MM.1S (cell line): ENCODE data around the gene PROC.

Source experiments
- DNase-seq: peaks from one replicate; pipeline ENCODE4 v3.0.0-alpha.2; 2015
- H2AFZ ChIP-seq: fragments of 300-600 bp; sonication (generic); 2 replicates; pipeline ENCODE4 v1.6.0; 2016; ENCODE audit warnings: antibody characterized with exemption, low read length
- H3F3A ChIP-seq: fragments of 300-600 bp; sonication (generic); 2 replicates; pipeline ENCODE4 v1.6.1; 2016; ENCODE audit warnings: mild to moderate bottlenecking, antibody characterized with exemption, low read length, moderate library complexity, mixed read lengths; ENCODE audit not compliant: insufficient read depth
- H3K27ac ChIP-seq: fragments of 300-600 bp; sonication (generic); 2 replicates; pipeline ENCODE4 v1.5.1; 2016; ENCODE audit warnings: mild to moderate bottlenecking, low read length
- H3K27me3 ChIP-seq: fragments of 300-600 bp; sonication (generic); replicated peaks from 2 replicates; pipeline ENCODE4 v1.6.0; 2016; ENCODE audit warnings: low read length; ENCODE audit not compliant: insufficient read depth
- H3K36me3 ChIP-seq: fragments of 300-600 bp; sonication (generic); replicated peaks from 2 replicates; pipeline ENCODE4 v1.6.1; 2016; ENCODE audit warnings: mild to moderate bottlenecking, low read length, mixed read lengths; ENCODE audit not compliant: insufficient read depth
- H3K4me1 ChIP-seq: fragments of 300-600 bp; sonication (generic); 2 replicates; pipeline ENCODE4 v1.6.1; 2016; ENCODE audit warnings: low read length, mixed read lengths
- H3K4me2 ChIP-seq: fragments of 300-600 bp; sonication (generic); 2 replicates; pipeline ENCODE4 v1.6.0; 2016; ENCODE audit warnings: low read depth, low read length
- H3K4me3 ChIP-seq: fragments of 300-600 bp; sonication (generic); 2 replicates; pipeline ENCODE4 v1.5.1; 2016; ENCODE audit warnings: low read length, mixed read lengths
- H3K79me2 ChIP-seq: fragments of 300-600 bp; sonication (generic); 2 replicates; pipeline ENCODE4 v1.6.1; 2016; ENCODE audit warnings: mixed run types, low read length, mixed read lengths
- H3K9ac ChIP-seq: fragments of 300-600 bp; sonication (generic); 2 replicates; pipeline ENCODE4 v1.6.1; 2016; ENCODE audit warnings: low read length, mixed read lengths
- H3K9me2 ChIP-seq: fragments of 300-600 bp; sonication (generic); replicated peaks from 2 replicates; pipeline ENCODE4 v1.6.1; 2016; ENCODE audit warnings: mild to moderate bottlenecking, low read length, mixed read lengths; ENCODE audit not compliant: insufficient read depth
- H3K9me3 ChIP-seq: fragments of 300-600 bp; sonication (generic); replicated peaks from 2 replicates; pipeline ENCODE4 v1.6.1; 2016; ENCODE audit warnings: mild to moderate bottlenecking, low read length, mixed read lengths; ENCODE audit not compliant: insufficient read depth
- H4K20me1 ChIP-seq: fragments of 300-600 bp; sonication (generic); 2 replicates; pipeline ENCODE4 v1.6.1; 2016; ENCODE audit warnings: mild to moderate bottlenecking, low read length, moderate library complexity, mixed read lengths; ENCODE audit not compliant: insufficient read depth
- CTCF ChIP-seq: fragments of 300-600 bp; sonication (generic); IDR thresholded peaks from 2 replicates; pipeline ENCODE4 v1.5.1; 2016; ENCODE audit warnings: antibody characterized with exemption, low read length, mixed read lengths
- EZH2 ChIP-seq: fragments of 300-600 bp; sonication (generic); optimal IDR thresholded peaks from 2 replicates; pipeline ENCODE3; 2017; ENCODE audit warnings: low read depth, mild to moderate bottlenecking, antibody characterized with exemption, low read length, mixed read lengths
- EZH2phosphoT487 ChIP-seq: fragments of 300-600 bp; sonication (generic); IDR thresholded peaks from 2 replicates; pipeline ENCODE4 v1.6.1; 2018; ENCODE audit warnings: antibody characterized with exemption, low read length

PROC gene

GRCh38 chr2:127428057-127428814, 10.0 kb downstream of the PROC start:
- Histone ChIP-seq H3K4me3 (no peak overlapping the region), H3K27ac (no peak overlapping the region), H2AFZ (no peak overlapping the region), H3K27me3 (peaks cover 5% of the 10 kb centered on the region; the same call in 1 of the 2 replicates), H3K36me3 (no peaks in the 10 kb centered on the region), H3F3A (no peaks in the 10 kb centered on the region), H3K9me2 (no peaks in the 10 kb centered on the region), H3K4me1 (no peaks in the 10 kb centered on the region), H3K4me2 (no peak overlapping the region), H3K9ac (no peak overlapping the region), H4K20me1 (no peaks in the 10 kb centered on the region), H3K9me3 (no peaks in the 10 kb centered on the region), H3K79me2 (no peaks in the 10 kb centered on the region)
- TF ChIP-seq EZH2phosphoT487 = no peak
- no peak for TF ChIP-seq EZH2
- TF ChIP-seq CTCF = no peak
- DNase-seq = no peak

- Histone ChIP-seq H2AFZ (no peak overlapping the region), H3K27me3 (peaks cover 2% of the 10 kb centered on the region; the same call in 1 of the 2 replicates), H3K4me2 (no peak overlapping the region), H3K27ac (no peak overlapping the region), H3K4me3 (no peak overlapping the region), H4K20me1 (no peaks in the 10 kb centered on the region), H3K9me2 (no peaks in the 10 kb centered on the region), H3K9me3 (no peaks in the 10 kb centered on the region), H3K9ac (no peak overlapping the region), H3K4me1 (no peaks in the 10 kb centered on the region), H3F3A (no peaks in the 10 kb centered on the region), H3K79me2 (no peaks in the 10 kb centered on the region), H3K36me3 (no peaks in the 10 kb centered on the region)
- DNase-seq = no peak
- TF ChIP-seq CTCF (no peak), EZH2phosphoT487 (no peak), EZH2 (no peak)
These were observed 10.5 kb downstream of the PROC start for GRCh38 chr2:127428815-127429109.

GRCh38 chr2:127429291-127429690, 11.1 kb downstream of the PROC start:
- no peaks in the 10 kb centered on the region for H3F3A ChIP-seq
- no peak for DNase-seq
- H2AFZ ChIP-seq = no peak overlapping the region
- no peak overlapping the region for H3K4me2 ChIP-seq
- H3K9me2 ChIP-seq = no peaks in the 10 kb centered on the region
- H3K4me1 ChIP-seq = no peaks in the 10 kb centered on the region
- H3K4me3 ChIP-seq = no peak overlapping the region
- no peak overlapping the region for H3K27ac ChIP-seq
- TF ChIP-seq CTCF (no peak), EZH2 (no peak), EZH2phosphoT487 (no peak)
- no peaks in the 10 kb centered on the region for H4K20me1 ChIP-seq
- H3K9ac ChIP-seq = no peak overlapping the region
- H3K79me2 ChIP-seq = no peaks in the 10 kb centered on the region
- no peaks in the 10 kb centered on the region for H3K9me3 ChIP-seq
- no peaks in the 10 kb centered on the region for H3K36me3 ChIP-seq
- H3K27me3 ChIP-seq = no peaks in the 10 kb centered on the region
